ENCODE results near the gene CEBPA.

CEBPA gene

DNA sequence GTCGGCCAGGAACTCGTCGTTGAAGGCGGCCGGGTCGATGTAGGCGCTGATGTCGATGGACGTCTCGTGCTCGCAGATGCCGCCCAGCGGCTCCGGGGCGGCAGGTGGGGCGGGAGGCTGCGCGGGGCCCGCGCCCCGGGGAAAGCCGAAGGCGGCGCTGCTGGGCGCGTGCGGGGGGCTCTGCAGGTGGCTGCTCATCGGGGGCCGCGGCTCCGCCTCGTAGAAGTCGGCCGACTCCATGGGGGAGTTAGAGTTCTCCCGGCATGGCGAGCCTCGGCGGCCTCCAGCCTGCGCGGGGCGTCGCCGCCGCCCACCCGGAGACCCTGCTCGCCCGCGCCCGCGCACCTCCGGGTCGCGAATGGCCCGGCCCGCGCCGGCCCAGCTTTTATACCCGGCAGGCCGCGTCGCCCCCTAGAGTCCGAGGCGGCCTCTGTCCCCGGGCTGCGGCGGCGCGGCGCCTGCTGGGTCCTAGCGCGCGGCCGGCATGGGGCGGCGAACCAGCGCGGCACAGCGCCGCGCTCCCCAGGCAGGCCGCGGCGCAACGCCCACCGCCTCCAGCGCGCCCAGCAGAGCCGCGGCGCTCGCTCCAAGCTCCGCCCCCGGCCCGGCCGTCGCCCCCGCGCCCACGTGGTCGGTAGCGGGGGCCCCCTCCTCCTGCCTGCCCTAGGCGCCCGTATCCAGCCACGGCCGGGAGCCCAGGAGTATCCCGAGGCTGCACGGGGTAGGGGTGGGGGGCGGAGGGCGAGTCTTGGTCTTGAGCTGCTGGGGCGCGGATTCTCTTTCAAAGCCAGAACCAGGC, at the start of gene CEBPA:
Gene CEBPA (minus strand): TSS at position 360 of the 799 bp plus-strand sequence. CDS start 120 bp downstream, at position 240.
- DNase-seq = peak in 41 of 56 donors; percentile 19 to 87 (median 66)

DNA sequence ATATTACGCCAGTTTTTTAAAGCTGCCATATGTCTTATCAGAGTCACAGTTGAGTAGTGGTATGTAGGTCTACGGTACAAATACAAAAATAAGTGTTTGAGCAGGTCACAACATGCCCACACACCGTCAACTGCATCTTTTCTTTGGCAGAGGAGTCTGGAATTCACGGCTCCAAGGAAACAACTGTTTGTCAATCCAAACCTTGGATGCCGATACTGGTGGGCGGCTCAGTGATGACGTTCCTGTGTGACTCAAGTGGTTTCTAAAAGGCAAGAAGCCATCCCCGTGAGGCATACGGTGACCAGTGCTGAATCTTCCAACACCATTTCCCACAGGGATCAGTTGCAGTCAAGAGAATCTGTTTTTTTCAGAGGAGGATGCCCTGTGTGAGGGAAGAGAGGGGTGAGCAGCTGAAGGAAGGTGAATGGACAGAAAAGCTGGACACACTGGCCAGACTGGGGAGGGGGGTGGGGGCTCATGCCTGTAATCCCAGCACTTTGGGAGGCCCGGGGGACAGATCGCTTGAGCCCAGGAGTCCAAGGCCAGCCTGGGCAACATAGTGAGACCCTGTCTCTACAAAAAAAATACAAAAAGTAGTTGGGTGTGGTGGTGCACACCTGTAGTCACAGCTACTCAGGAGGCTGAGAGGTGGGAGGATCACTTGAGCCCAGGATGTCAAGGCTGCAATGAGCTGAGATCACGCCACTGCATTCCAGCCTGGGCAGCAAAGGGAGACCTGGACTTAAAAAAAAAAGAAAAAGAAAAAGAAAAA, 48.4 kb upstream of the CEBPA start:
- peak in 12 of 56 donors; percentile 3 to 44 (median 16) for DNase-seq

DNA sequence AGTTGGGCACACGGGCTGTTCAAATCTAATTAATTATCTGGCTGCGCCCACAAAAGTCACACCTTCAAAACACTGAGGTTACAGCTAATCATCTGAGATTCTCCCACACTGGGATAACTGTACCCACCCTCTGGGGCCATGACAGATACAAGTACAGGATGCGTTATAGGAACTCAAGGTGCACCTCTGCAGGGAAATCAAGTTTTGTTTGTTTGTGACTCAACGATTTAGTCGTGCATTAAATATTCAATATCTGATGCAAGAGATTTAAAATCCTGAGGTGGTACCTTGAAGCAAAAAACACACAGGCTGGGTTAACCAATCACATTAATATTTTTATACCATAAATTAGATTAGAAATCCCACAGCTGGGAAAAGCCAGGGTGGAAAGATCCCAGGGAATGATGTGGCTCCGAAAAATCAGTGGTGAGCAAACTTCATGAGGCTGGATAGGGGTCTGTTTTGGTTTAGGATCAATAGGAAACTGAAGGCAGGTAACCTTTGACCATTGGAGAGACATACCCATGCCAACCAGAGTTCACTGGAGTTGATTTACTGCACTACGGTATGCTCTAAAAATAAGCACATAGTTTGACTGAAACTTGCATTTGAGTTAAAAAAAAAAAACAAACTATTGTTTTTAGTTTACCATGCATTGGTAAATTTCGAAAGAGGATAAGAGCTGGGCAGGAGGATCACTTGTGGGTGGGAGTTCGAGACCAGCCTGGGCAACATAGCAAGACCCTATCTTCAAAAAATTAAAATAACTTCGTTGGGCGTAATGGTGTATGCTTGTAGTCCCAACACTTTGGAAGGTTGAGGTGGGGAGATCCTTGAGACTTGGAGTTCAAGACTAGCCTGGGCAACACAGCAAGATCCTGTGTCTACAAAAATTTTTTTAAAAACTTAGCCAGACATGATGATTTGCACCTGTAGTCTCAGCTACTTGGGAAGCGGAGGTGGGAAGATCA, 47.3 kb upstream of the CEBPA start:
- no peak for DNase-seq

DNA sequence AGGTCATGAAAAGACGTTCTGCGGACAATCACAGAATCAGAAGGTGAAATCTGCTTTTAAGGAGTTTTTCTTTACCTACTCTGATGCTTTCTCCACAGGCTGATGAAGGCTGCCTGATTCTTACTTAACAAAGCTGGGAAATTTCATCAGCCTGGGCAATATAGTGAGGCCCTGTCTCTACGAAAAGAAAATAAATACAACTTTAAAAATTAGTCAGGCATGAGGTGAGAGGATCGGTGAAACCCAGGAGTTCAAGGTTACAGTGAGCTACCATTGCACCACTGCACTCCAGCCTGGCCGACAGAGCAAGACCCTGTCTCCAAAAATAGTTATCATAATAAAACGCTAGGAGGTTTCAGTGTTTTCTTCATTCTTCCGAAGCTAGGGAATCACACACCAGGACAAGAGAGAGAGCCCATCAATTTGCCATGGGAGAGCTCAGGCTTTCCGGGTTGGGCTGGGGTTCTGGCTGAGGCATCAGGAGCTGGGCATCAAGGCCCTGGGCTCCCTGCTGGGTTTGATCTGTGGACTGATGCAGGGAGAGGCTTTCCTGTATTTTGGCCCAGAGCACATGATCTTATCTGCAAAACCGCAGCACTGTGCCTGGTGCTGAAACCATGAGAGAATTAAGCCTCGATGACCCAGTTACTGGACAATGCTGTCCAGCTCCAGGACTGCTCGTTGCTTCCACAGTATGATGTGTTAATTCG, 46.1 kb upstream of the CEBPA start:
- no peak for DNase-seq

DNA sequence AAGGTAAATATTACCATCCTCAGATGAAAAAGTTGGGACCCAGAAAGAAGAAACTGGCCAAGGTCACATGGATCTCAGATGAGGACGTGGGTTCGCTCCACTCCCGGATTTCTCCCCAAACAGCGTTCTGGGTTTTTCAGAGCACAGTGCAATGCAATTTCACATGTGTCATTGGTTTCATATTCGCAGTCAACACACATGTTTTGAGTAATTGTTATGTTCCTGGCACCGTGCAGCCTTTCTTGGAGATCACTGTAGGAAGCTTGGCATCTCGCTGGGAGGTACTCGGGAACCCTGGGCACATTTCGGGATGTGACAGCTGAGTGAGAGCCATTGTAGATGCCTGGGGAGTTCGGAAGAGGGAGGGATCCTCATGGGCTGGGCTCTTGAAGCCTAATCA, 45.0 kb upstream of the CEBPA start:
- no peak for DNase-seq

DNA sequence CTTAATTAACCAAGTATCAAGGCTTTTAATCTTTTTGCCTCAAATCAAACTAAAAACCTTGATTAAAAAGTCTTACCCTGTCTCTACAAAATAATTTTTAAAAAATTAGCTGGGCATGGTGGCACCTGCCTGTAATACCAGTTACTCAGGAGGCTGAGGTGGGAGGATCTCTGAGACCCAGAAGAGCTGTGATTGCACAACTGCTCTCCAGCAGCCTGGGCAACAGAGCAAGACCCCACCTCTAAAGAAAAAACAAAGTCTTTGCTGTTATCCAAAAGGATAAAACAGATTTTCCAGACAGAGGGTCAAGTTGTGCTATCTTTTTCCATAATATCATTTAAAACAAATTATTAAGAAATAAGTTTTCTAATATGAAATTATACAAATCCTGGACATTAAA, 44.3 kb upstream of the CEBPA start:
- DNase-seq = no peak

DNA sequence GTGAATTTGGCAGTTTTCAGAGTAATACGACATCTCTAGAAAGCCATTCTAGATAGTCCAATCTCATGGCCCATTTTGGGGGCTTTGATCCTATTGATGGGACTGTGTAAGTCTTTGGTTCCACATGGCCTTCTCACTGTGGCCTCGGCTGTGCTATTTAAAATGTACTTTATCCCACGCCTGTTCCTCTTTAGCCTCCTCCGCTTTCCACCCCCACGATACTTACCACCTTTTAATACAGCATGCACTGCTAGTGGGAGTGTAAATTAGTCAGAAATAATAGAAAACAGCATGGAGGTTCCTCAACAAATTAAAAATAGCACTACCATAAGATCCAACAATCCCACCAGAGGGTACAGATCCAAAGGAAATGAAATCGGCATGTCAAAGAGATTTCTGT, 42.8 kb upstream of the CEBPA start:
- peak in 1 of 56 donors; percentile 6 for DNase-seq

DNA sequence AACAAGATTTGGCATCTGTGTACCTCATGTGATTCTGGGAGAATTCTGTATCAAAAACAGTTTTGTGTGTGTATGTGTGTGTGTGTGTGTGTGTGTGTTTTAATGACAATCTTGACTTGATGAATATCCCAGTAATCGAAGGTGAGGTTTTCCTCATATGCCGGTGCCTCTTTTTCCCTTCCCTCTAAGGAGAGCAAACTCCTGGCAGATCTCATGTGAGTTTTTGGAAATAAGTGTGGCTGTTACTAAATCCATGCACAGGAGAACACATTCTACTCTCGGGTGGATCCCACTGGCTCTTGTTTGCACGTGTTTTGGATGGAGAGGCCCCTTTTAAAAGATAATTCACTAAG, 42.2 kb upstream of the CEBPA start:
- DNase-seq = no peak

DNA sequence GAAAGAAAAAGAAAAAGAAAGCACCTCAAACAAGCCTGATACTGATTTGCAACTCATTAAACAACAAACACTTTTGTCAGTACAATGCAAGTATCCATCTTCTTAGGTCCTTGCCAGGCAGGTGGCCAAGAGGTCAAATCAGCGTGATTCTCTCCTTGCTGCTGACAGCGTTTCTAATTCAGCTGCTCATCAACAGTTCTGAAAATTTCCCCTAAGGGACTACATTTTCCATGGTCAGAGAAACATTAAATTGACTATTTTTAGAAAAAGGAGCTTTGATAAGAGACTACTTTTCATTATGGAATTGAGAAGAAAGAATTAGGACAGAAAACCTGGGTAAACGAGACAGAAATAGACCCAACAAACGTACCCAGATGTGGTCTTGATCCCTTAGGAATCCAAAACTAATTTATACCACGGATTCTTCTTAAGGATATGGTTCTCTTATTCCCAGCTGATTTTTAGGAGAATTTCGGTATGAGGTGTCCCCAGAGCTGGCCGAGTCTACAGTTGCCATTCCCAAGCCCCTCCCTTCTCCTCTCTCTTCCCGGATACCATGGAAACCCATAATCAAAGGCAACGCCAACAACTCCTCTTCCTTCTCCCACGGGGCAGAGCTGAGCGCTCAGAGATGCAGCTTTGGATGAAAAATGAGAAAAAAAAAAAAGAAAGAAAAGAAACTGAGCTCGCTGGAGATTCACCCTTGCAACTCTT, 41.7 kb upstream of the CEBPA start:
- DNase-seq = peak in 17 of 56 donors; percentile 1 to 47 (median 15)

DNA sequence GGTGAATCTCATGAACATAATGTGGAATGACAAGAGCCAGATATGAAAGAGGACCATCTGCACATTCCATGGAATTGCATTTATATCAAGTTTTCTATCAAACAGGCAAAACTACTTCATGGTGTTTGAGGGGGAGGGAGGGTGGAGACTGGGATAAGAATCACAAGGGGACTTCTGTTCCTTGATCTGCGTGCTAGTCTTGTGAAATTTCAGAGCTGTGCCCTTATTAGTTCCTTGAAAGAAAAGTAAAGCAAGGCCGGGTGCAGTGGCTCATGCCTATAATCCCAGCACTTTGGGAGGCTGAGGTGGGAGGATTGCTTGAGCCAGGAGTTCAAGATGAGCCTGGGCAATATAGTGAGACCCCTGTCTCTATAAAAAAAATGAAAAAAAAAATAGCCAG, 41.0 kb upstream of the CEBPA start:
- no peak for DNase-seq

DNA sequence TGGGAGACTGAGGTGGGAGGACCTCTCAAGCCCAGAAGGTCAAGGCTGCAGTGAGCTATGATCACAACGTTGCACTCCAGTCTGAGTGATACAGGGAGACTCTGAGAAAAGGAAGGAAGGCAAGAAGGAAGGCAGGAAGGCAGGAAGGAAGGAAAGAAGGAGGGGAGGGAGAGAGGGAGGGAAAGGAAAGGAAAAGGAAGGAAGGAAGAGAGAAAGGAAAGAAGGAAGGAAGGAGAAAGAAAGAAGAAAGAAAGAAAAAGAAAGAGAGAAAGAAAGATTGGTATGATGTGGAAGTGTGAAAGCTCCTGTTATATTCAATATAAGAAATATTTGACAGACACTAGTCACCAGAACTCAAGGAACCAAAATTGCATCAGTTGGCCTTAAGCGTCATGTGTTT, 38.7 kb upstream of the CEBPA start:
- DNase-seq = no peak

DNA sequence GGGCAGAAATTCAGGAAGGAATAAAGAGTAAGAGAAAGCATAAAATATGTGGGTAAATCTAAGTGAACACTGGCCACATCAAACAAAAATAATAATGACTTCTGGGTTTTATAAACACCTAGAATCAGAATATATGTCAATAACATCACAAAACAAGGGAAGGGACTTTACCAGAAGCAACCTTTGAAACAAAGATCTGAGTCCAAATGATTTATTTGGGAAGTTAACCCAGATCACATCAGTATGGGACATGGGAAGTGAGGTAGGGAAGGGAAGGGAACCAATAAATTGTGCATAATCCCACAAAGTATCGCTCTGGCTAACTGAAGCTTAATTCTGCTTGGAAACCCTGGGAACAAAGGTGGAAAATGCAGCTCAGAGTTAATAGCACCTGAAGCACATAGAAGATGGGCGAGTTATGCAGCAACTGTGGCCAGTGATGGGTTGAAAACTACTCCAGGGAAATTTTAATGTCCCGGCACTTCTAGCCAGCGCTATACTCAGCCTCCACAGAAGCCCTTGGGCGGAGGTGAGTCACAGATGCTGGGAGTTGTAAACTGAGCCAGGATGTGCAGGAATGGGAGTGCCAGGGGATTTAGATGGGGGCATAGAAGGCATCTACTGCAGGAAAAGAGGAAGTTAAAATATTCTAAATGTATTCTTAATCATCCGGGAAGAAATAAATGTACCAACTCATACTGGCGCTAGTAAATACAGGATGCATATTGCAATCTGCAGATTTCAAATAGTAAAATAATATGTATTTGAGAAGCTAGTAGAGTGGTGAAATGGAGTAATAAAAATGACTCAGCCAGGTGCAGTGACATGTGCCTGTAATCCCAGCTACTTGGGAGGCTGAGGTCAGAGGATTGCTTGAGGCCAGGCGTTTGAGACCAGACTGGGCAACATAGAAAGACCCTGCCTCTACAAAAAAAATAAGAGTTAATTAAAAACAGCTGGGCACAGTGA, 37.0 kb upstream of the CEBPA start:
- DNase-seq = no peak

DNA sequence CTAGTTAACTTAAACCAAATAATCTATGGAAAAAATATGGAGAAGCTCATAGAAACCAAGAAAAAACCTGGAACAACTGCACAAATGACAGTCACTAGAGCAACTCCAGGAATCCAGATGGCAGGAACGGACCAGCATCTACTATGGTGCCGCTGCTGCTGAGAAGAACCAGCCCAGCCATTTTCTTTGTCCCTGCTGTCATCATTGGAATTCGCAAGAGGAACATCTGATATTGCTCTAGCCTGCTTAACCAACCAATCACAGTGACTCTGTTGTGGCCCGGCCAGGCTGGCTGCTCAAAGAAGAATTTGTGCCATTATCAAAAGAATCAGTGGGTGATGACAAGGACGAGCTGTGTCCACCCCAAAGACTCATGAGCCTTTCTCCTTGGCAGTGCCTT, 33.1 kb upstream of the CEBPA start:
- DNase-seq = no peak

DNA sequence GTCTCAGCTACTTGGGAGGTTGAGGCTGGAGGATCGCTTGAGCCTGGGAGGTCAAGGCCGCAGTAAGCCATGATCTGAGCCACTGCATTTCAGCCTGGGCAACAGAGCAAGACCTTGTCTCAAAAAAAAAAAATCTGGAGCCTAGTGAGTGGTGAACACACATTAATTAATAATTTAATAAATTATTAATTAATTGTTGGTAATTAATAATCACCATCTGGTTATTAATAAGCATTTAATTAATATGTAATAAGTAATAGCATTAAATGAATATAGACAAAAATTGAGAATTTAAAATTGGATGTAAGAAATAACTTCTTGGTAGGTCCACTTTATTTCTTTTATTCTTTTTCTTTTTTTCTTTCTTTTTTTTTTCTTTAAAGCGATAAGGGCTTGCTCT, 31.9 kb upstream of the CEBPA start:
- no peak for DNase-seq

DNA sequence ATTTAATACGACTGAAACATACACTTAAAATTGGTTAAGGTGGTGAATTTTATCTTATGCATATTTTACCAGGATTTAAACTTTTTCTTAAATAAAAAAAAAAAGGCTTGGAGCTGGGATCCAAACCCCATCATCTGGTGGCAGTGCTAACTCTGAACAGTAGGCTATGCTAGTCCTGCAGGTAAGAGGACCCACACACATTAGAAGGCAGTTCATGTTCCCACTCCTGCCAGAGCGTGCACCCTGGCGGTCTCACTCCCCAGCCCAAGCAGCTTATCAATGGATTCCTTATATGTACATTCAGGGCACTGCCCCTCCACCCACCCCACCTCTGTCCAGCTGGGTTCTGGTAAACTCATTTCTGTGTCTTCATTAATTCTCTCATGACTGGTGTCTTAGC, 31.3 kb upstream of the CEBPA start:
- no peak for DNase-seq

DNA sequence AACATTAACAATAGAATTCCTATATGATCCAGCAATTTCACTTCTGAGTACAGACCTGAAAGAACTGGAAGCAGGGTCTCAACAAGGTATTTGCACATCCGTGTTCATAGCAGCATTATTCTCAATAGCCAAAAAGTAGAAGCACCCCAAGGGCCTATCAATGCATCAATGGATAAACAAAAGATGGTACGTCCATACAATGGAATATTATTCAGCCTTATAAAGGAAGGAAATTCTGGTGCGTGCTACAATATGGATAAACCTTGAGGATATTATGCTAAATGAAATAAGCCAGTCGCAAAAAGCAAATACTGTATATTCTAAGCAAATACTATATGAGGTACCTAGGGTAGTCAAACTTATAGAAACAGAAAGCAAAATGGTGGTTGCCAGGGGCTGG, 30.8 kb upstream of the CEBPA start:
- no peak for DNase-seq

DNA sequence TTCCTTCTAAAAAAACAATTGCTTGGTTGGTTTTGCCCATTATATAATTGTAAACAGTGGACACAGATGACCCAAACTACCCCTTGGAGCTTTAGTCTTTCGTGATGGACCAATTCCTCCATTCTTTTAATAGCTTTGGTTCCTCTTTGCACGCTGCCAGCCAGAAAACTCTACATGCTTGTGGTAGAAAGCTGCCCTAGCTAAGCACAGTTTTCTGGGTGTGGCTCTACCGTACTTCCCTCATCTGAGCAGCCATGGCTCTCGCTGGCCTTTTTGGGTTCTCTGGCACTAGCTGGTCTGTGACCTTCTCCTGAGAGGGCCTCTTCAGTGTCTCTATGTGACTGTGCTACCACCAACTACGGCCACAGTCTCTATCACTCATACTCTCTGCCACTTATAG, 29.9 kb upstream of the CEBPA start:
- peak in 10 of 56 donors; percentile 0 to 59 (median 10) for DNase-seq

DNA sequence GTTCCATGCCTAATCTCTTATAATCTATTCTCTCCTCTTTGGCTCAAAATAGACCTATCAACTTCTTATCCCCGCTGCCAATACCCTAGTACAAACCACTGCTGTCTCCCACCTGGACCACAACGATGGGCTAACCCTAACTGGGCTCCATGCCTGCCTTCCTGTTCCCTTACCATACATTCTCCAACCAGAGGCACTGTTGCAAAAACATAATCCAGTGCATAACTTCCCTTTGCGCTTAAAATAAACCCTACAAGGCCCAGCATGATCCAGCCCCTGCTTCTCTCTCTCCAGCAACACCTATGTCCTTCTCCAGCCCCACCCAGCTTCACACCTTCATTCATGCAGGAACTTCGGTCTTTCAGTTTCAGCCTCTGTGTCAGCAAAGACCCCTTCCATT, 27.4 kb upstream of the CEBPA start:
- no peak for DNase-seq

DNA sequence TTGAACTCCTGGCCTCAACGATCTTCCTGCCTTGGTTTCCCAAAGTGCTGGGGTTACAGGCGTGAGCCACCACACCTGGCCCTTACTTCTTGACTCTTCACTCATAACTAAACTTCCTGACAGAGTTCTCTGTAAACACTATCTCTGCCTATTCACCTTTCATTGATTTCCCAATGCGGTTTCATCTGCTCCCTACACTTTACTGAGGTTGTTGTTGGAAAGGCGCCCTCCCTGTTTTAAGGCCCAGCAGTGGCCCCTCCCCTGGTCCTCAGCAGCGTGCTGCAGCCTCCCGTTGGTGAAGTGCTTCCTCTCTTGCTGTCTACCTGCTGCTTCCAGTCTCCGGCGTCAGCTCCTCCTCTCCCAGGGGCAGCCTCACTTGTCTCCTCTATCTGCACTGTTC, 26.7 kb upstream of the CEBPA start:
- DNase-seq = no peak

All from amygdala (tissue), 56 donors.